Astrocyte (in vitro differentiated cells and primary cell): ENCODE results near the gene TMEM9B. TPM values are rescaled to one million over a fixed set of nuclear protein-coding genes. Genes with fewer than 3 reads are reported as not detected.

Source experiments
- DNase-seq: peaks from one replicate; pipeline ENCODE4 v3.0.0-alpha.2; 2010; ENCODE audit warnings: low read depth
- FAIRE-seq: peaks from 2 replicates; lab custom pipeline; 2011; peaks lifted over from hg19 to GRCh38; lab: Jason Lieb, UNC
- H2AFZ ChIP-seq: 2 replicates; pipeline ENCODE4 v1.6.0; 2012; ENCODE audit warnings: low read depth, low read length, inconsistent platforms
- H3K27ac ChIP-seq: 2 replicates; pipeline ENCODE4 v1.5.1; 2011; ENCODE audit warnings: low read depth, low read length, inconsistent platforms
- H3K27me3 ChIP-seq: 2 replicates; pipeline ENCODE4 v1.6.0; 2011; ENCODE audit warnings: low read length, inconsistent platforms; ENCODE audit not compliant: insufficient read depth
- H3K36me3 ChIP-seq: 2 replicates; pipeline ENCODE4 v1.5.1; 2011; ENCODE audit warnings: low read length, inconsistent platforms; ENCODE audit not compliant: insufficient read depth
- H3K4me1 ChIP-seq: 2 replicates; pipeline ENCODE4 v1.5.1; 2011; ENCODE audit warnings: low read length, inconsistent platforms; ENCODE audit not compliant: insufficient read depth
- H3K4me2 ChIP-seq: 2 replicates; pipeline ENCODE4 v1.6.0; 2012; ENCODE audit warnings: low read length, inconsistent platforms
- H3K4me3 ChIP-seq: 2 replicates; pipeline ENCODE4 v1.5.1; 2011; ENCODE audit warnings: low read depth, mild to moderate bottlenecking, low read length, inconsistent platforms; ENCODE audit not compliant: insufficient read depth
- H3K79me2 ChIP-seq: 2 replicates; pipeline ENCODE4 v1.6.0; 2012; ENCODE audit warnings: mild to moderate bottlenecking, low read length, inconsistent platforms; ENCODE audit not compliant: insufficient read depth
- H3K9ac ChIP-seq: 2 replicates; pipeline ENCODE4 v1.6.0; 2012; ENCODE audit warnings: mild to moderate bottlenecking, low read length, inconsistent platforms
- H3K9me3 ChIP-seq: 2 replicates; pipeline ENCODE4 v1.5.1; 2012; ENCODE audit warnings: low read depth, mild to moderate bottlenecking, low read length, inconsistent platforms; ENCODE audit not compliant: insufficient read depth
- H4K20me1 ChIP-seq: 2 replicates; pipeline ENCODE4 v1.6.0; 2012; ENCODE audit warnings: low read length, inconsistent platforms; ENCODE audit not compliant: insufficient read depth
- H3K27ac Mint-ChIP-seq: one replicate; pipeline ENCODE4 v1.8.0; 2021; ENCODE audit warnings: mild to moderate bottlenecking, mixed read lengths; ENCODE audit not compliant: unreplicated experiment
- H3K27me3 Mint-ChIP-seq: one replicate; pipeline ENCODE4 v1.8.0; 2021; ENCODE audit warnings: low read depth, mixed read lengths; ENCODE audit not compliant: unreplicated experiment
- H3K36me3 Mint-ChIP-seq: one replicate; pipeline ENCODE4 v1.8.0; 2021; ENCODE audit warnings: low read depth, mixed read lengths; ENCODE audit not compliant: unreplicated experiment
- H3K4me1 Mint-ChIP-seq: one replicate; pipeline ENCODE4 v1.8.0; 2021; ENCODE audit warnings: low read depth, mixed read lengths; ENCODE audit not compliant: unreplicated experiment
- H3K4me3 Mint-ChIP-seq: one replicate; pipeline ENCODE4 v1.8.0; 2021; ENCODE audit warnings: mild to moderate bottlenecking, moderate library complexity, mixed read lengths; ENCODE audit not compliant: unreplicated experiment
- H3K9me3 Mint-ChIP-seq: one replicate; pipeline ENCODE4 v1.8.0; 2021; ENCODE audit warnings: mild to moderate bottlenecking, mixed read lengths; ENCODE audit not compliant: unreplicated experiment
- EZH2 ChIP-seq: IDR thresholded peaks from 2 replicates; pipeline ENCODE4 v1.6.1; 2012; ENCODE audit warnings: mild to moderate bottlenecking, low read length, inconsistent platforms; ENCODE audit not compliant: insufficient read depth
- total RNA-seq: library from RNA; stranded (reverse); gene quantifications from 2 replicates; pipeline ENCODE4 v1.2.1, GENCODE V29; 2021
- TF ChIP-seq, protein P1 (sequence below): IDR thresholded peaks from 2 replicates; pipeline ENCODE4 v1.5.1; 2011; ENCODE audit warnings: low read depth, mild to moderate bottlenecking, inconsistent platforms, low read length, moderate library complexity; ENCODE audit not compliant: insufficient read depth

Gene TMEM9B
- total RNA-seq, 1 donor from 2014 or later: 38.2 TPM

DNA sequence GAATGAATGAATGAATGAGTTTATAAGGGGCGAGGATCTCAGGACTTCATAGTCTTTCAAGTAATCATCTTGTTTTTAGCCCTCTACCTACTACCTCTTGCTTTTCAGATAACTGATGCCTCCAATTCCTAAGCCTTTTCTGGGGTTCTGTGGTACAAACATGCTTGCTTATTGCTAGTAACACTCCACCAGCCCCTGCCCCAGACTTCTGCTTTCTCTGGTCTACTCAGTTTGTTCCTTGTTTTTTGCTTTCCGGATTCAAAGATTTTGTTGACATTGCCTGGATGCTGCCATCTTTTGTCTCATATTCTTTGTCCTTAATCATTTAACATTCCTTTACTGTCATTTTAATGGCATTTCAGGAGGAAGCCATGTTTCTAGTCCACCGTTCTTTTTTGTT is 8.9 kb upstream of the TMEM9B start:
- H3K4me1 Mint-ChIP-seq: no peaks in the 10 kb centered on the region
- H3K4me1 ChIP-seq: no peaks in the 10 kb centered on the region
- no peaks in the 10 kb centered on the region for H4K20me1 ChIP-seq
- no peak overlapping the region for H3K4me2 ChIP-seq
- H3K27ac Mint-ChIP-seq: no peak overlapping the region
- H3K4me3 Mint-ChIP-seq: no peak overlapping the region
- H3K27me3 Mint-ChIP-seq: peaks cover 1% of the 10 kb centered on the region
- no peak overlapping the region for H2AFZ ChIP-seq
- H3K27me3 ChIP-seq: no peaks in the 10 kb centered on the region
- TF ChIP-seq EZH2: no peak
- TF ChIP-seq, protein P1, sequence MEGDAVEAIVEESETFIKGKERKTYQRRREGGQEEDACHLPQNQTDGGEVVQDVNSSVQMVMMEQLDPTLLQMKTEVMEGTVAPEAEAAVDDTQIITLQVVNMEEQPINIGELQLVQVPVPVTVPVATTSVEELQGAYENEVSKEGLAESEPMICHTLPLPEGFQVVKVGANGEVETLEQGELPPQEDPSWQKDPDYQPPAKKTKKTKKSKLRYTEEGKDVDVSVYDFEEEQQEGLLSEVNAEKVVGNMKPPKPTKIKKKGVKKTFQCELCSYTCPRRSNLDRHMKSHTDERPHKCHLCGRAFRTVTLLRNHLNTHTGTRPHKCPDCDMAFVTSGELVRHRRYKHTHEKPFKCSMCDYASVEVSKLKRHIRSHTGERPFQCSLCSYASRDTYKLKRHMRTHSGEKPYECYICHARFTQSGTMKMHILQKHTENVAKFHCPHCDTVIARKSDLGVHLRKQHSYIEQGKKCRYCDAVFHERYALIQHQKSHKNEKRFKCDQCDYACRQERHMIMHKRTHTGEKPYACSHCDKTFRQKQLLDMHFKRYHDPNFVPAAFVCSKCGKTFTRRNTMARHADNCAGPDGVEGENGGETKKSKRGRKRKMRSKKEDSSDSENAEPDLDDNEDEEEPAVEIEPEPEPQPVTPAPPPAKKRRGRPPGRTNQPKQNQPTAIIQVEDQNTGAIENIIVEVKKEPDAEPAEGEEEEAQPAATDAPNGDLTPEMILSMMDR: no peak
- FAIRE-seq: no peak
- H3K4me3 ChIP-seq: no peak overlapping the region
- no peaks in the 10 kb centered on the region for H3K36me3 ChIP-seq
- no peak for DNase-seq
- no peaks in the 10 kb centered on the region for H3K9me3 Mint-ChIP-seq
- H3K9me3 ChIP-seq: no peaks in the 10 kb centered on the region
- no peaks in the 10 kb centered on the region for H3K36me3 Mint-ChIP-seq
- no peak overlapping the region for H3K27ac ChIP-seq
- H3K79me2 ChIP-seq: no peaks in the 10 kb centered on the region
- H3K9ac ChIP-seq: no peak overlapping the region

DNA sequence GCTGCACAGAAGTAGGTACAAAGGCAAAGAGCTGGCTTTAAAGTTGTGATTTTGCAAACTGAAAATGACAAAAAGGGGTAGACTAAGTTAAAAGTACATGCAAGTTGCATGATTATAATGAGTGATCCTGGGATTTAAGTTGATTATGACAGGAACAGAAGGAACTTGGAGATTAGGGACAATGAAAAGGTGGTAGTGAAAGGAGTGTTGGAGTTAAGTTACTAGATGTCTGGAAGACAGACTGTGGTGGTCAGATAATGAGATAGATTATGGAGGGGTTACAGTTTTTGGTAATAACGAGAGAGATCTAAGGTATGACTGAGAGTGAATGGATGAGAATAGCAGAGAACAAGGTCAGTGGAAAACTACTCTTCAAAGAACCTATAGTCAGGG is 7.7 kb upstream of the TMEM9B start:
- H3K9me3 ChIP-seq: no peaks in the 10 kb centered on the region
- H3K4me3 Mint-ChIP-seq: no peak overlapping the region
- H3K27me3 Mint-ChIP-seq: peaks cover 1% of the 10 kb centered on the region
- no peak for DNase-seq
- H3K4me1 Mint-ChIP-seq: no peaks in the 10 kb centered on the region
- H3K4me3 ChIP-seq: no peak overlapping the region
- no peak for FAIRE-seq
- no peaks in the 10 kb centered on the region for H3K36me3 ChIP-seq
- H2AFZ ChIP-seq: no peak overlapping the region
- H3K9me3 Mint-ChIP-seq: no peaks in the 10 kb centered on the region
- no peaks in the 10 kb centered on the region for H3K36me3 Mint-ChIP-seq
- H3K27me3 ChIP-seq: no peaks in the 10 kb centered on the region
- no peaks in the 10 kb centered on the region for H3K4me1 ChIP-seq
- H3K27ac Mint-ChIP-seq: no peak overlapping the region
- no peaks in the 10 kb centered on the region for H3K79me2 ChIP-seq
- no peak overlapping the region for H3K9ac ChIP-seq
- H3K4me2 ChIP-seq: no peak overlapping the region
- no peak for TF ChIP-seq EZH2
- TF ChIP-seq, protein P1: no peak
- no peaks in the 10 kb centered on the region for H4K20me1 ChIP-seq
- H3K27ac ChIP-seq: no peak overlapping the region

DNA sequence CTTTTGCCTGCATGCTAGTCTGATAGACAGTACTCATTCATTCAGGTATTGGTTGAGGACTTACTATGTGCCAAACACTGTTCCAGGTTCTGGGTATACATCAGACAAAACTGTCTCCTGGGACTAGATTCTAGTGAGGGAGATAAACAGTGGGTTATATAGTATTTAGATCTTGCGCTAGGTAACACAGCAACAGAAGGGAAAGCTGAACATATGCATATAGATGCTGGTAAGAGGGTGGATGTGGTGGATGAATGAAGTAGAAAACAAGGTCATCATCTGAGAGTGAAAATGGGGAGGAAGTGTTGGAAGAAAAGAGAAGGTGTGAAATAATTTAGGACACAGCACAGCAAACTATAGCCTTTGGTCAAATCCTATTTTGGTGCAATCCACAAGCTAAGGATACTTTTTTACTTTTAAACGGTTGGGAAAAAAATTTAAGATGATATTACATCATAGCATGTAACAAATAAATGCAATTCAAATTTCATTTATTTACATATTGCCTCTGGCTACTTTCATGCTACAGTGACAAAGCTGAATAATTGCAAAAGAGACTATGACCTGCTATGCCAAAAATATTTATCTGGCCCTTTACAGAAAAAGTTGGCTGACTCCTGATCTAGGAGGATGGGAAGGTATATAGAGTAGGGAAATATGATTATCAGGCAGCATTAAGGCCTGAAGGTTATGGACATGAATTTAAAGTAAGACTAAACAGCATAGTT is 7.1 kb upstream of the TMEM9B start:
- FAIRE-seq (no peak), DNase-seq (no peak)
- Histone ChIP-seq H2AFZ (no peak overlapping the region), H3K36me3 (no peaks in the 10 kb centered on the region), H4K20me1 (no peaks in the 10 kb centered on the region), H3K27ac (no peak overlapping the region), H3K4me3 (no peak overlapping the region), H3K79me2 (no peaks in the 10 kb centered on the region), H3K27me3 (no peaks in the 10 kb centered on the region), H3K9me3 (no peaks in the 10 kb centered on the region), H3K4me2 (no peak overlapping the region), H3K9ac (no peak overlapping the region), H3K4me1 (no peaks in the 10 kb centered on the region)
- H3K4me3 Mint-ChIP-seq: no peak overlapping the region
- no peaks in the 10 kb centered on the region for H3K4me1 Mint-ChIP-seq
- H3K36me3 Mint-ChIP-seq: no peaks in the 10 kb centered on the region
- no peak overlapping the region for H3K27ac Mint-ChIP-seq
- H3K9me3 Mint-ChIP-seq: no peaks in the 10 kb centered on the region
- TF ChIP-seq EZH2: no peak
- TF ChIP-seq, protein P1: no peak
- peaks cover 1% of the 10 kb centered on the region for H3K27me3 Mint-ChIP-seq
